K562 (cell line): ENCODE data around the gene ELOVL5. TPM values are rescaled to one million over a fixed set of nuclear protein-coding genes. Genes with fewer than 3 reads are reported as not detected.

Source experiments
- ATAC-seq: fragments of 200-7000 bp; cut with Tn5 transposase; 3 replicates; pipeline ENCODE4 v1.9.1; 2020; ENCODE audit warnings: moderate library complexity
- BruUV-seq: library from RNA; stranded (reverse); fragments of 400-500 nt; replicated peaks from 2 replicates; lab custom pipeline; 2021; lab: Mats Ljungman, UMichigan
- CTCF ChIA-PET: fragments of 300-600 bp; formaldehyde crosslinking; extraction: SDS; loops from one replicate; lab custom pipeline; 2021; ENCODE audit warnings: low intra/inter-chr PET ratio; lab: Yijun Ruan, JAX
- POLR2A ChIA-PET: fragments of 300-600, 350-650 bp; sonication (Branson Sonifier 250); formaldehyde crosslinking; extraction: SDS; loops from one replicate; lab custom pipeline; 2021; ENCODE audit warnings: antibody characterized with exemption, inconsistent platforms; lab: Yijun Ruan, JAX
- DNase-seq, 4 experiments: peaks; one replicate each; pipeline versions ENCODE4 v3.0.0 to v3.0.0-alpha.2; 2011 to 2018; ENCODE audit warnings: low spot score in 3 of 4, mixed read lengths in 3 of 4; ENCODE audit errors: extremely low read depth in 1 of 4
- FAIRE-seq: peaks from 2 replicates; lab custom pipeline; 2011; peaks lifted over from hg19 to GRCh38; lab: Jason Lieb, UNC
- H2AFZ ChIP-seq: 2 replicates; pipeline ENCODE4 v1.6.0; 2011; ENCODE audit warnings: low read depth, low read length, control low read depth, inconsistent platforms
- H3K27ac ChIP-seq: fragments of 200-600 bp; 3 replicates; pipeline ENCODE4 v1.8.0; 2011; ENCODE audit warnings: low read depth, mild to moderate bottlenecking, control low read depth, inconsistent platforms, low read length, moderate library complexity, mixed read lengths; ENCODE audit errors: extremely low read depth
- H3K27me3 ChIP-seq, 2 experiments: fragments of 300-600 bp in 1 of 2; 2 replicates in 1 of 2; 3 replicates in 1 of 2; pipeline versions ENCODE4 v1.6.0 to v1.8.0; 2011; ENCODE audit warnings: inconsistent platforms in 2 of 2, low read length in 2 of 2, mild to moderate bottlenecking in 1 of 2, mixed read lengths in 1 of 2, moderate library complexity in 1 of 2; ENCODE audit not compliant: control insufficient read depth in 2 of 2, insufficient read depth in 2 of 2
- H3K36me3 ChIP-seq: fragments of 300-600 bp; 3 replicates; pipeline ENCODE4 v1.8.0; 2011; ENCODE audit warnings: mild to moderate bottlenecking, low read length, inconsistent platforms; ENCODE audit not compliant: control insufficient read depth, insufficient read depth
- H3K4me1 ChIP-seq, 2 experiments: fragments of 200-600 bp in 1 of 2; replicated peaks in 1 of 2; 2 replicates in 1 of 2; 3 replicates in 1 of 2; pipeline versions ENCODE4 v1.5.1 to v1.8.0; 2011; ENCODE audit warnings: inconsistent platforms in 2 of 2, low read length in 2 of 2, mild to moderate bottlenecking in 1 of 2, mixed read lengths in 1 of 2, moderate library complexity in 1 of 2; ENCODE audit not compliant: control insufficient read depth in 2 of 2, insufficient read depth in 2 of 2
- H3K4me2 ChIP-seq: 2 replicates; pipeline ENCODE4 v1.6.1; 2011; ENCODE audit warnings: low read length, control low read depth, inconsistent platforms, mixed read lengths; ENCODE audit not compliant: insufficient read depth
- H3K4me3 ChIP-seq: fragments of 200-600 bp; sonication (generic), shearing (Covaris generic); 2 replicates; pipeline ENCODE4 v1.5.1; 2016; ENCODE audit warnings: control low read depth, inconsistent platforms
- H3K79me2 ChIP-seq: fragments of 200-600 bp; 3 replicates; pipeline ENCODE4 v1.8.0; 2011; ENCODE audit warnings: low read length, inconsistent platforms; ENCODE audit not compliant: control insufficient read depth, insufficient read depth
- H3K9ac ChIP-seq, 2 experiments: 2 replicates each; pipeline versions ENCODE4 v1.6.0 to v1.6.1; 2011; ENCODE audit warnings: low read depth in 2 of 2, low read length in 2 of 2, control low read depth in 1 of 2, inconsistent platforms in 1 of 2, mild to moderate bottlenecking in 1 of 2, mixed read lengths in 1 of 2; ENCODE audit not compliant: insufficient read depth in 1 of 2
- H3K9me1 ChIP-seq: one replicate; pipeline ENCODE4 v1.6.0; 2011; ENCODE audit warnings: inconsistent platforms, mild to moderate bottlenecking, low read length, moderate library complexity; ENCODE audit not compliant: control insufficient read depth, insufficient read depth
- H3K9me3 ChIP-seq: replicated peaks from 2 replicates; pipeline ENCODE4 v1.5.1; 2011; ENCODE audit warnings: low read depth, low read length, inconsistent platforms; ENCODE audit not compliant: control insufficient read depth, insufficient read depth
- H4K20me1 ChIP-seq: replicated peaks from 2 replicates; pipeline ENCODE4 v1.6.1; 2011; ENCODE audit warnings: low read length, inconsistent platforms, mixed read lengths; ENCODE audit not compliant: control insufficient read depth, insufficient read depth
- BRD9 ChIP-seq: fragments of 450-650 bp; IDR thresholded peaks from 2 replicates; pipeline ENCODE4 v1.6.1; 2018; ENCODE audit warnings: low read depth; ENCODE audit not compliant: partially characterized antibody
- CHD2 ChIP-seq: IDR thresholded peaks from 2 replicates; pipeline ENCODE4 v1.6.1; 2011; ENCODE audit warnings: low read depth, low read length
- ELF4 ChIP-seq: fragments of 450-650 bp; formaldehyde crosslinking; IDR thresholded peaks from 2 replicates; pipeline ENCODE4 v1.4.0; 2022; ENCODE audit warnings: missing genetic modification characterization
- FOSL1 ChIP-seq: fragments of 200-800 bp; sonication (Bioruptor generic); conservative IDR thresholded peaks from 2 replicates; pipeline ENCODE4 v1.6.1; 2016; ENCODE audit warnings: missing genetic modification characterization, missing compliant biosample characterization
- FOXP4 ChIP-seq: sonication (generic); formaldehyde crosslinking; IDR thresholded peaks from 2 replicates; pipeline ENCODE4 v1.8.0; 2022; ENCODE audit warnings: mild to moderate bottlenecking, missing genetic modification reagents, borderline replicate concordance
- LCOR ChIP-seq: sonication (generic); formaldehyde crosslinking; IDR thresholded peaks from 2 replicates; pipeline ENCODE4 v1.8.0; 2022; ENCODE audit warnings: mild to moderate bottlenecking, missing genetic modification reagents
- MXI1 ChIP-seq: IDR thresholded peaks from 2 replicates; pipeline ENCODE4 v1.6.1; 2011; ENCODE audit warnings: low read depth, mild to moderate bottlenecking, improper control_type of control experiment, low read length
- NCOA6 ChIP-seq: fragments of 450-650 bp; IDR thresholded peaks from 2 replicates; pipeline ENCODE4 v1.6.1; 2017; ENCODE audit warnings: mild to moderate bottlenecking
- PRDM10 ChIP-seq: fragments of 450-650 bp; IDR thresholded peaks from 2 replicates; pipeline ENCODE4 v1.6.1; 2018; ENCODE audit not compliant: partially characterized antibody
- SRSF1 ChIP-seq: fragments of 200-400 bp; formaldehyde crosslinking; IDR thresholded peaks from 2 replicates; pipeline ENCODE4 v1.6.1; 2017; ENCODE audit warnings: mild to moderate bottlenecking, low read depth, low read length, moderate library complexity
- TSHZ1 ChIP-seq: fragments of 250-450 bp; sonication (Bioruptor Pico); IDR thresholded peaks from 2 replicates; pipeline ENCODE4 v1.4.0; 2020; ENCODE audit warnings: mild to moderate bottlenecking, moderate library complexity
- ZNF57 ChIP-seq: fragments of 450-650 bp; formaldehyde crosslinking; IDR thresholded peaks from 2 replicates; pipeline ENCODE4 v1.4.0; 2020; ENCODE audit warnings: mild to moderate bottlenecking, moderate library complexity
- ZNF644 ChIP-seq: fragments of 200-800 bp; sonication (Bioruptor generic); IDR thresholded peaks from 2 replicates; pipeline ENCODE4 v1.6.1; 2016; ENCODE audit warnings: low read depth, missing genetic modification characterization, missing compliant biosample characterization
- ZNF77 ChIP-seq: fragments of 250-450 bp; sonication (Bioruptor Pico); IDR thresholded peaks from 2 replicates; pipeline ENCODE4 v1.5.0; 2020
- ZNF830 ChIP-seq: fragments of 250-450 bp; sonication (Bioruptor Pico); IDR thresholded peaks from 2 replicates; pipeline ENCODE4 v1.5.0; 2021; ENCODE audit warnings: mild to moderate bottlenecking
- WGBS: fragments of 100-300 bp; shearing (Covaris generic); methylation state at CpG from one replicate; pipeline ENCODE4 v1.1.6; 2016; ENCODE audit warnings: low coverage, mixed read lengths; ENCODE audit not compliant: insufficient coverage; ENCODE audit errors: missing lambda C conversion rate; 5-methylcytosine and 5-hydroxymethylcytosine counted together
- in situ Hi-C: fragments of 300-500 bp; cut with MboI; formaldehyde crosslinking; loops from 4 replicates; pipeline ENCODE4 v1.15.0; 2018; ENCODE audit warnings: inconsistent platforms, mixed read lengths
- intact Hi-C: fragments of 100-400 bp; cut with micrococcal nuclease; formaldehyde crosslinking; loops from 2 replicates; pipeline ENCODE4 v1.14.2; 2022
- polyA plus RNA-seq, 8 experiments: library from polyadenylated mRNA; depleted of rRNA in 4 of 8; stranded (reverse) in 5 of 8; unstranded in 3 of 8; fragments of >200 nt; fragmentation: Nextera tagmentation in 2 of 8; fragmentation: Illumina TruSeq in 1 of 8; extraction: Ambion mirVana in 2 of 8; extraction: Trizol in 1 of 8; gene quantifications; 2 replicates each; pipeline versions ENCODE4 v1.2.1 to v1.2.3, GENCODE V29; 2011 to 2014; ENCODE audit warnings: inconsistent platforms in 1 of 8, missing spikeins in 1 of 8
- total RNA-seq, 7 experiments: library from RNA; depleted of rRNA in 6 of 7; stranded (reverse); fragments of >200 nt in 6 of 7; fragmentation: Illumina TruSeq in 2 of 7; extraction: Trizol in 2 of 7; gene quantifications; 2 replicates each; pipeline versions ENCODE4 v1.2.1 to v1.2.3, GENCODE V29; 2011 to 2021; ENCODE audit warnings: low replicate concordance in 1 of 7

ELOVL5 gene
- total and polyA plus RNA-seq, 9 of the 15 experiments (the other 6 are each of a cell fraction or from before 2014, with no cell fraction given) = 70.6 to 245 (median 132) TPM

- no peak for DNase-seq
- no peak overlapping the region for H3K4me2 ChIP-seq
- no peaks in the 10 kb centered on the region for H3K9me3 ChIP-seq
- no peaks in the 10 kb centered on the region for H3K4me1 ChIP-seq
- TF ChIP-seq ZNF830 (CRISPR knock-in tag) = no peak
- no peak for TF ChIP-seq TSHZ1 (CRISPR knock-in tag)
- no peak for TF ChIP-seq ZNF57 (CRISPR knock-in tag)
- no peak for TF ChIP-seq LCOR (CRISPR knock-in tag)
- no peak for TF ChIP-seq ZNF644 (tag)
- no peak for TF ChIP-seq PRDM10
- no peak for TF ChIP-seq ELF4
- no peak for TF ChIP-seq NCOA6
- no peak for TF ChIP-seq ZNF77
- TF ChIP-seq CHD2 = no peak
- TF ChIP-seq BRD9 = no peak
- TF ChIP-seq SRSF1 = no peak
- TF ChIP-seq MXI1 = no peak
- TF ChIP-seq FOSL1 (tag) = no peak
- no peak for TF ChIP-seq FOXP4 (CRISPR knock-in tag)
- no peak overlapping the region for H2AFZ ChIP-seq
- H4K20me1 ChIP-seq = no peaks in the 10 kb centered on the region
- H3K36me3 ChIP-seq = no peaks in the 10 kb centered on the region
- H3K9me1 ChIP-seq = no peaks in the 10 kb centered on the region
- in situ Hi-C loops (no loop called here), intact Hi-C loops (no loop called here)
- no TSS peak for BruUV-seq
- no peak overlapping the region for H3K27ac ChIP-seq
- ChIA-PET CTCF (no interaction called here), POLR2A (no interaction called here)
- WGBS = 3% methylated on average over 3 of the region's 3 CpGs
- H3K27me3 ChIP-seq = peaks cover 0 to 2% of the 10 kb centered on the region in 2 experiments; a peak in 2 of 5 replicates
- no peak for ATAC-seq
- FAIRE-seq = no peak
- H3K4me3 ChIP-seq = no peak overlapping the region
- H3K79me2 ChIP-seq = no peaks in the 10 kb centered on the region
- no peak overlapping the region for H3K9ac ChIP-seq
These were observed 109.2 kb downstream of the ELOVL5 start for GRCh38 chr6:53239526-53239925.
